SK-N-SH (cell line): ENCODE data around the gene SNAP91. TPM values are rescaled to one million over a fixed set of nuclear protein-coding genes. Genes with fewer than 3 reads are reported as not detected.

ENCODE experiments used
- CTCF ChIA-PET: fragments of 300-600, 350-600 bp; formaldehyde crosslinking; extraction: SDS; loops from one replicate; lab custom pipeline; 2021; lab: Yijun Ruan, JAX
- POLR2A ChIA-PET: fragments of 350-600 bp; sonication (Branson Sonifier 250); formaldehyde crosslinking; extraction: SDS; loops from one replicate; lab custom pipeline; 2020; ENCODE audit warnings: antibody characterized with exemption, inconsistent platforms; lab: Yijun Ruan, JAX
- DNase-seq: peaks from one replicate; pipeline ENCODE4 v3.0.0; 2012
- H2AFZ ChIP-seq: fragments of 200-600 bp; sonication (generic); 2 replicates; pipeline ENCODE4 v1.8.1; 2016; ENCODE audit warnings: antibody characterized with exemption, mild to moderate bottlenecking, low read depth
- H3F3A ChIP-seq: fragments of 200-600 bp; sonication (generic); replicated peaks from 2 replicates; pipeline ENCODE3; 2016; ENCODE audit warnings: antibody characterized with exemption, mild to moderate bottlenecking; ENCODE audit not compliant: insufficient read depth
- H3K27ac ChIP-seq, 2 experiments: fragments of 200-500 bp in 1 of 2; fragments of 200-600 bp in 1 of 2; sonication (Bioruptor generic) in 1 of 2; sonication (generic), shearing (Covaris generic) in 1 of 2; 2 replicates each; pipeline versions ENCODE4 v1.5.1 to v1.6.1; 2014 to 2016; ENCODE audit warnings: low read depth in 2 of 2, inconsistent platforms in 1 of 2, low read length in 1 of 2, mild to moderate bottlenecking in 1 of 2, mixed read lengths in 1 of 2
- H3K27me3 ChIP-seq: fragments of 200-600 bp; sonication (generic), shearing (Covaris generic); 2 replicates; pipeline ENCODE4 v1.6.1; 2016; ENCODE audit warnings: mixed run types; ENCODE audit not compliant: insufficient read depth
- H3K36me3 ChIP-seq, 2 experiments: fragments of 200-500 bp in 1 of 2; fragments of 200-600 bp in 1 of 2; sonication (Bioruptor generic) in 1 of 2; sonication (generic) in 1 of 2; replicated peaks in 1 of 2; 2 replicates each; pipeline versions ENCODE3 to v1.5.1; 2014 to 2016; ENCODE audit warnings: low read length in 1 of 2, mild to moderate bottlenecking in 1 of 2; ENCODE audit not compliant: insufficient read depth in 2 of 2, control insufficient read depth in 1 of 2
- H3K4me1 ChIP-seq, 2 experiments: fragments of 200-500 bp in 1 of 2; fragments of 200-600 bp in 1 of 2; sonication (Bioruptor generic) in 1 of 2; sonication (generic), shearing (Covaris generic) in 1 of 2; 2 replicates each; pipeline versions ENCODE4 v1.5.1 to v1.6.1; 2014 to 2016; ENCODE audit warnings: low read depth in 1 of 2, low read length in 1 of 2, mixed run types in 1 of 2; ENCODE audit not compliant: insufficient read depth in 2 of 2, control insufficient read depth in 1 of 2
- H3K4me2 ChIP-seq: fragments of 200-600 bp; sonication (generic), shearing (Covaris generic); 2 replicates; pipeline ENCODE4 v1.6.1; 2017; ENCODE audit warnings: mixed run types
- H3K4me3 ChIP-seq, 2 experiments: fragments of 200-500 bp in 1 of 2; fragments of 200-600 bp in 1 of 2; sonication (Bioruptor generic) in 1 of 2; sonication (generic), shearing (Covaris generic) in 1 of 2; 2 replicates each; pipeline versions ENCODE4 v1.5.1 to v1.8.1; 2014 to 2016; ENCODE audit warnings: low read depth in 2 of 2, inconsistent platforms in 1 of 2, low read length in 1 of 2, mild to moderate bottlenecking in 1 of 2, mixed read lengths in 1 of 2, moderate library complexity in 1 of 2
- H3K79me2 ChIP-seq: fragments of 200-600 bp; sonication (generic); 2 replicates; pipeline ENCODE4 v1.8.1; 2017; ENCODE audit warnings: mild to moderate bottlenecking; ENCODE audit not compliant: insufficient read depth
- H3K9ac ChIP-seq: fragments of 200-600 bp; sonication (generic); 2 replicates; pipeline ENCODE4 v1.6.1; 2017; ENCODE audit warnings: mixed run types
- H3K9me2 ChIP-seq: fragments of 200-600 bp; sonication (generic); 2 replicates; pipeline ENCODE4 v1.6.1; 2017; ENCODE audit warnings: mixed run types
- H3K9me3 ChIP-seq: fragments of 200-600 bp; sonication (generic); 2 replicates; pipeline ENCODE4 v1.6.1; 2017; ENCODE audit warnings: mixed run types, mild to moderate bottlenecking, moderate library complexity
- H4K20me1 ChIP-seq: fragments of 200-600 bp; sonication (generic); 2 replicates; pipeline ENCODE4 v1.6.1; 2017; ENCODE audit warnings: mild to moderate bottlenecking, mixed run types; ENCODE audit not compliant: insufficient read depth
- CHD2 ChIP-seq: fragments of 150-350 bp; IDR thresholded peaks from 2 replicates; pipeline ENCODE4 v1.6.1; 2018; ENCODE audit warnings: low read length; ENCODE audit not compliant: partially characterized antibody
- ELF1 ChIP-seq: IDR thresholded peaks from 2 replicates; pipeline ENCODE4 v1.4.0; 2012
- EP300 ChIP-seq, 2 experiments: IDR thresholded peaks; 2 replicates each; pipeline versions ENCODE4 v1.4.0 to v1.6.1; 2012; ENCODE audit warnings: borderline replicate concordance in 1 of 2, low read depth in 1 of 2, low read length in 1 of 2
- FOSL2 ChIP-seq: IDR thresholded peaks from 2 replicates; pipeline ENCODE4 v1.4.0; 2012; ENCODE audit warnings: low read depth, mild to moderate bottlenecking, moderate library complexity, borderline replicate concordance
- FOXJ3 ChIP-seq: sonication (generic); formaldehyde crosslinking; IDR thresholded peaks from 2 replicates; pipeline ENCODE4 v1.5.1; 2020; ENCODE audit warnings: mild to moderate bottlenecking, missing genetic modification reagents
- GATA2 ChIP-seq: sonication (generic); formaldehyde crosslinking; IDR thresholded peaks from 2 replicates; pipeline ENCODE4 v1.5.0; 2020; ENCODE audit warnings: mild to moderate bottlenecking, missing genetic modification reagents
- MXI1 ChIP-seq: IDR thresholded peaks from 2 replicates; pipeline ENCODE4 v1.6.1; 2012; ENCODE audit warnings: mild to moderate bottlenecking, low read depth, low read length, improper control_type of control experiment
- NFIC ChIP-seq: IDR thresholded peaks from 2 replicates; pipeline ENCODE4 v1.4.0; 2012; ENCODE audit warnings: borderline replicate concordance
- POLR2AphosphoS5 ChIP-seq: IDR thresholded peaks from 2 replicates; pipeline ENCODE4 v1.6.1; 2012; ENCODE audit warnings: low read depth, low read length
- RAD21 ChIP-seq: IDR thresholded peaks from 2 replicates; pipeline ENCODE4 v1.6.1; 2012; ENCODE audit warnings: mild to moderate bottlenecking, low read length
- RCOR1 ChIP-seq: fragments of 150-350 bp; IDR thresholded peaks from 2 replicates; pipeline ENCODE4 v1.6.1; 2017; ENCODE audit warnings: antibody characterized with exemption, low read length
- RFX5 ChIP-seq: IDR thresholded peaks from 2 replicates; pipeline ENCODE4 v1.6.1; 2012; ENCODE audit warnings: mild to moderate bottlenecking, improper control_type of control experiment, low read length
- RXRA ChIP-seq: IDR thresholded peaks from 2 replicates; pipeline ENCODE4 v1.4.0; 2012; ENCODE audit warnings: low read depth, mild to moderate bottlenecking, borderline replicate concordance
- SIN3A ChIP-seq: IDR thresholded peaks from 2 replicates; pipeline ENCODE4 v1.6.1; 2012; ENCODE audit warnings: low read depth, mild to moderate bottlenecking, low read length, moderate library complexity, borderline replicate concordance
- SMC3 ChIP-seq: IDR thresholded peaks from 2 replicates; pipeline ENCODE4 v1.6.1; 2012; ENCODE audit warnings: low read depth, low read length, improper control_type of control experiment
- TCF12 ChIP-seq: IDR thresholded peaks from 2 replicates; pipeline ENCODE4 v1.4.0; 2012
- WGBS: methylation state at CpG from one replicate; pipeline ENCODE4 v1.1.6; 2017; ENCODE audit warnings: low lambda C conversion rate; 5-methylcytosine and 5-hydroxymethylcytosine counted together
- polyA plus RNA-seq, 3 experiments: library from polyadenylated mRNA; depleted of rRNA; stranded (reverse); fragments of >200 nt; gene quantifications; 2 replicates each; pipeline ENCODE4 v1.2.3, GENCODE V29; 2012
- TF ChIP-seq, protein P1 (sequence below): fragments of 200-600 bp; sonication (generic); IDR thresholded peaks from 2 replicates; pipeline ENCODE4 v1.6.1; 2017; ENCODE audit warnings: antibody characterized with exemption, mild to moderate bottlenecking, moderate library complexity

The SNAP91 gene
- polyA plus RNA-seq, 1 of the 3 experiments (the other 2 are of a cell fraction): 0.64 TPM

DNA sequence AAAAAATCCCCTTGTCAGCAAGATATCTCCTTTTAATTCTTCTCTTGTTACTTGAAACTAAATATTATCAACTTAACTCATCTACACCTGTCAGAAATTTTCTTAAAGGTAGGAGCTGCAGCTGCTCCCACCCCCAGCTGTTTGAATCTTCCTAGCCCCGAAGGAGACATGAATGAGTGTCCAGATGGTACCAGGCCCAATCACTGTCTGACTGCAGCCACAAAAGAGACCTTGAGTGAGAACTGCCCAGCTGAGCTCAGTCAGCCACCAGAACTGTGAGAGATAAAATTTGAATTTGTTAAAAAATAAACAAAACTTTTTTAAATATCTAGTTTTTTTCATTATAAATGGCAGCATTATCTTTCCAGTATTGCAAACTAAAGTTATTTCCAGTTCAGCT lies 111.8 kb downstream of the SNAP91 start:
- ChIA-PET POLR2A (interaction anchor here (0.9 kb wide), 1 partner anchor 256 kb away, joined by 4 read pairs; the partner anchor contains the start of gene RIPPLY2), CTCF (interaction anchor here (0.6 to 1.5 kb wide), 4 partner anchors 18 to 631 kb away, joined by 3 to 5 read pairs (median 4); partner anchors contain the start of gene CEP162)
- 47% methylated on average over 1 of the region's 1 CpG for WGBS

DNA sequence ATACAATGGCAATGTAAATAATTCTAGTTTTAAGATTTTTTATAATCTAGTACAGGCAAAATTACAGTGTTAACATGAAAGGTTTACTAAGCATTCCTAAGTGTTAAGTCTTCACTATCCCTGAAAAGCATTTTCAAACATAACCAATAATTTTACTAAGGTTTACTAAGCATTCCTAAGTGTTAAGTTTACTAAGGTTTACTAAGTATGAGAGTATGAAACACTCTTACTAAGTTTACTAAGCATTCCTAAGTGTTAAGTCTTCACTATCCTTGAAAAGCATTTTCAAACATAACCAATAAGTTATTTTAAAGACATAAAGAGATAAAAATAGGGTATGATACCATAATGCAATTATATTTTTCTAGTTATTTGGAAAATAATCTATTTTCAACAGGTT lies 114.0 kb downstream of the SNAP91 start:
- no peak overlapping the region for H3K4me3 ChIP-seq
- no peaks in the 10 kb centered on the region for H3K27me3 ChIP-seq
- H4K20me1 ChIP-seq: no peaks in the 10 kb centered on the region
- no peaks in the 10 kb centered on the region; a peak in 2 of 4 replicates for H3K4me1 ChIP-seq
- no peaks in the 10 kb centered on the region for H3K79me2 ChIP-seq
- no peaks in the 10 kb centered on the region for H3F3A ChIP-seq
- H3K9me2 ChIP-seq: no peaks in the 10 kb centered on the region
- no peak overlapping the region for H3K4me2 ChIP-seq
- H3K9me3 ChIP-seq: no peaks in the 10 kb centered on the region
- POLR2A ChIA-PET: no interaction called here
- no peak overlapping the region for H3K9ac ChIP-seq
- DNase-seq: no peak
- H3K27ac ChIP-seq: no peak overlapping the region
- no peak for TF ChIP-seq GATA2 (CRISPR knock-in tag)
- TF ChIP-seq RXRA: no peak
- no peak for TF ChIP-seq FOXJ3 (CRISPR knock-in tag)
- no peak for TF ChIP-seq CHD2
- TF ChIP-seq RCOR1: no peak
- no peak for TF ChIP-seq ELF1
- TF ChIP-seq TCF12: no peak
- TF ChIP-seq EP300 (IDR thresholded peaks at IDR 0.05; ENCODE audit: borderline replicate concordance in 1 of 2, low read depth in 1 of 2, low read length in 1 of 2): no peak
- no peak for TF ChIP-seq RAD21
- TF ChIP-seq FOSL2: no peak
- TF ChIP-seq, all 33 proteins: peak for 0
- H2AFZ ChIP-seq: no peak overlapping the region
- H3K36me3 ChIP-seq: peaks cover 0 to 13% of the 10 kb centered on the region in 2 experiments
- CTCF ChIA-PET: no interaction called here

More for the DNA sequence above, 111.8 kb downstream of the SNAP91 start:
- no peaks in the 10 kb centered on the region; a peak in 2 of 4 replicates for H3K4me1 ChIP-seq
- H3K4me3 ChIP-seq: no peak overlapping the region
- no peak overlapping the region for H3K4me2 ChIP-seq
- H3K27me3 ChIP-seq: no peaks in the 10 kb centered on the region
- peaks cover 0 to 9% of the 10 kb centered on the region in 2 experiments for H3K36me3 ChIP-seq
- DNase-seq: no peak
- no peak overlapping the region for H2AFZ ChIP-seq
- H4K20me1 ChIP-seq: no peaks in the 10 kb centered on the region
- no peaks in the 10 kb centered on the region for H3F3A ChIP-seq
- no peak overlapping the region; a peak in 1 of 4 replicates for H3K27ac ChIP-seq
- no peak overlapping the region for H3K9ac ChIP-seq
- TF ChIP-seq RFX5: no peak
- no peak for TF ChIP-seq GATA2 (CRISPR knock-in tag)
- TF ChIP-seq SIN3A: no peak
- TF ChIP-seq, all 33 proteins: peak for 0
- Histone ChIP-seq H3K9me2 (no peaks in the 10 kb centered on the region), H3K9me3 (no peaks in the 10 kb centered on the region), H3K79me2 (no peaks in the 10 kb centered on the region)

DNA sequence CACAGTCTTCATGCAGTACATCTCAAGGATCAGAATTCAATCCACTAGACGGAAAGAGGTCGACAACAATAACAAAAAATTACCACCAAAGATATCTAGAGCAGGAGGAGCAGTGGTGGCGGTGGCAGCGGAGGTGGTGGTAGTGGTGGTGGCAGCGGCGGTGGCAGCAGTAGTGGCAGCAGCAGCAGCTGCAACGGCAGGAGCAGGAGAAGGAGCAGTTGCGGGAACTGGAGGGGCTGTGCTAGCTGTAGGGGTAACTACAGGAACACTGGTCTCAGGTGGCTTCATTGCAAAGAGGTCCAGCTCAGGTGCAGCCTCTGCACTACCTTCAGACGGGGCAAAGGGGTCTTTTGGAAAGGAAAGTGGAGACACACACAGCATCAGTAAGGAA lies 115.5 kb downstream of the SNAP91 start:
- Histone ChIP-seq H3K27ac (no peak overlapping the region), H3F3A (no peaks in the 10 kb centered on the region), H3K9me2 (no peaks in the 10 kb centered on the region), H3K36me3 (peaks cover 0 to 13% of the 10 kb centered on the region in 2 experiments), H3K79me2 (no peaks in the 10 kb centered on the region), H3K4me3 (0 out of 4 replicates have a peak overlapping the region, but pooled peaks of 1 of the 2 experiments have one; percentile 23), H3K4me1 (no peaks in the 10 kb centered on the region; a peak in 2 of 4 replicates), H3K27me3 (no peaks in the 10 kb centered on the region), H3K9me3 (no peaks in the 10 kb centered on the region), H3K9ac (no peak overlapping the region), H2AFZ (no peak overlapping the region), H3K4me2 (0 out of 2 replicates have a peak overlapping the region, but pooled peaks have one; percentile 25), H4K20me1 (no peaks in the 10 kb centered on the region)
- ChIA-PET POLR2A (interaction anchor here (0.5 kb wide), 1 partner anchor 636 kb away, joined by 3 read pairs; no protein-coding TSS in a partner anchor), CTCF (interaction anchor here (1.1 kb wide), 1 partner anchor 10 kb away, joined by 3 read pairs; no protein-coding TSS in a partner anchor)
- DNase-seq: no peak
- no peak for TF ChIP-seq FOXJ3 (CRISPR knock-in tag)
- TF ChIP-seq SMC3: no peak
- TF ChIP-seq NFIC: no peak
- TF ChIP-seq, protein P1, sequence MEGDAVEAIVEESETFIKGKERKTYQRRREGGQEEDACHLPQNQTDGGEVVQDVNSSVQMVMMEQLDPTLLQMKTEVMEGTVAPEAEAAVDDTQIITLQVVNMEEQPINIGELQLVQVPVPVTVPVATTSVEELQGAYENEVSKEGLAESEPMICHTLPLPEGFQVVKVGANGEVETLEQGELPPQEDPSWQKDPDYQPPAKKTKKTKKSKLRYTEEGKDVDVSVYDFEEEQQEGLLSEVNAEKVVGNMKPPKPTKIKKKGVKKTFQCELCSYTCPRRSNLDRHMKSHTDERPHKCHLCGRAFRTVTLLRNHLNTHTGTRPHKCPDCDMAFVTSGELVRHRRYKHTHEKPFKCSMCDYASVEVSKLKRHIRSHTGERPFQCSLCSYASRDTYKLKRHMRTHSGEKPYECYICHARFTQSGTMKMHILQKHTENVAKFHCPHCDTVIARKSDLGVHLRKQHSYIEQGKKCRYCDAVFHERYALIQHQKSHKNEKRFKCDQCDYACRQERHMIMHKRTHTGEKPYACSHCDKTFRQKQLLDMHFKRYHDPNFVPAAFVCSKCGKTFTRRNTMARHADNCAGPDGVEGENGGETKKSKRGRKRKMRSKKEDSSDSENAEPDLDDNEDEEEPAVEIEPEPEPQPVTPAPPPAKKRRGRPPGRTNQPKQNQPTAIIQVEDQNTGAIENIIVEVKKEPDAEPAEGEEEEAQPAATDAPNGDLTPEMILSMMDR: no peak
- no peak for TF ChIP-seq POLR2AphosphoS5
- no peak for TF ChIP-seq MXI1
- WGBS: 79% methylated on average over 9 of the region's 9 CpGs
